GM19463 (cell line): ENCODE data around the gene NEK6.

Experiments used
- ATAC-seq: cut with Tn5 transposase; IDR thresholded peaks from one replicate; pipeline ENCODE4 v1.9.1; 2021; ENCODE audit warnings: mild to moderate bottlenecking, moderate library complexity; ENCODE audit not compliant: unreplicated experiment

Gene NEK6

DNA sequence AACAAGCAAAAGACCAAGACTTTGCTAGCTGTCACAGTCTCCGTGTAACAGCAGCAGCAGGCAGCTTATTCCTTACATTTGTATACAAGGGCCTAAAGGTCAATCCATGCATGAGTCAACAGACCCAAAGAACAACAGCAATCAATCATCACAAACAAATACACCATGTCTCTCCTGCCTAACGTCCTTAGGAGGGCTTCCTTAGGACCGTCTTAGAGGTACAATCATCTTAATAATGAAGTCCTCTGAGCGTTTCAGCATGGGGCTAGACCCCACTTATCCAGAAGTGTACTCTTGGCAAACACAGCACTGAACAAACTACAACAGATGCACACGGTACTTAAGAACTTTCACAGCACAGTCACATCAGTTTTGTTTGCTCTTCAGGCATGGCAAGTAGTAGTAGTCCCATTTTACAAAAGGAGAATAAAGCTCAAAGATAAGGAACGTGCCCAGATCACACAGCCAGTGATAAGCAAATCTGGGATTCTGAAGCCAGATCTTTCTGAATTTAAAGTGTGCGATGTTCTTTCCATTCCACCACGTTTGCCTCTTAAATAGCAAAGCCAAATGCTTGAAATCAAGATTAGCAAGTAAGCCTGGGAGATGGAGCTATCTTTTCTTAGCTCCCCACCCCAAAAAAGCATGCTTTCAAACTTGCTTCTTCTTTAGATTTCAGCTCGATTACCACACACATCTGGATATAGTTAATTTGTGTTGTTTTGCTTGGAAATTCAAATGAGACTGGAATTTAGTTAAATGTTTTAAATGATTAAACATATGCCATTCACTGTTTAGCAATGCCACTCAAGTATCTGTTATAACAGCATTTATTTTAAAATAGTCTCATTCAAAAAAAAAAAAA, 133.3 kb downstream of the NEK6 start:
- ATAC-seq: no peak

DNA sequence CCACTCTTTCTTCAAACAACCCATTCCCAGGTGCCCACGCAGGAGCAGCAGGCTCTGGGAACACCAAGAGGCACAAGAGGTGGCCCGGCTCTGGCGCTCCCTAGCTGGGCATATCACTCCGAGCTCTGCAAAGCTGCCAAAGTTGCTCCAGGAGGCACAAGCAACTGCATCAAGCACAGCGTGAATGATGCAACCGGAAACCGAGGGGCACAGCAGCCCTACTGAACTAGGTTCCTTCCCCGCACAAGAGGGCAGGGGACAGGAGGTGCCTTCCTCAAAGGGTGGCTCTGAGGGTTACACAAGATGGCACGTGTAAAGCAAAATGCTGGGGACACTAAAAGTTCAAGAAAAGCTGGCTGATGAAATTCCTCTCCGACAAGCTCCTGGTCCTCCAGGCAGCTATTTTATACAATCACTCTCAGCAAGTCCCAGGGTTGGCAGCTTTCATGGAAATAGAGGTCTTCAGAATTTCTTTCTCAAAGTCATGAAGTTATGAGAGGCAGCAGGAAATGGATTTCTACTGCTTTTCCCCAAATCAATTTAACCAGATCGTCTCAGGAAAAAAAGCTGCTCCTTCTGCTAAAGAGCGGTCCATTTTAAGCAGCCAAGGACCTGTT, 134.6 kb downstream of the NEK6 start:
- ATAC-seq: no peak

DNA sequence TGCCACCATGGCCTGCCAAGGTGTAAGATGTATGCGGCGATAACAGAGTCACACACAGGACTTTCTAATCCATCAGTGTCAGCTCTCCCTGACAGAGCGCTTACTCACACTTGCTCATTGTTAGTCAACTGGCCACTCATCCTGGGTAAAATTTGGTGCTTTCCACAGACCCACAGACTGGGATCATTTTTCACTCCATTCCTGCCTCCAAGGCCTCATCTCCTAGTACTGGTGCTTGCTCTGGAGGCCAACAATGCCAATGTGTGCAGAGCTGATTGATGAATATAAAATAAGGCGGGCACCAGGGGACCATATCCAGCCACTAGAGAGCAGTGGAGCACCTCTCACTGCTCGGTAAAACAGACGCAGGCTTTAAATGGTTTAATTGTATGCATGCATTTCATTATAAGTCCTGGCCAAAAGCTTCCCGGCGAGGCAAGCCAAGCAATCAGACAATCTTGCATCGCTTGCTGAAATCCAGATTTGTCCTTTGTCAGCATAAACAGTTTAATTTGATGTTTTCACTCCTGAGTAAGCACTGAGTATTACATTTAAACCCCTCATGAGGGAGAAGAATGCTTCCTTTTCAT, 135.2 kb downstream of the NEK6 start:
- no peak for ATAC-seq

DNA sequence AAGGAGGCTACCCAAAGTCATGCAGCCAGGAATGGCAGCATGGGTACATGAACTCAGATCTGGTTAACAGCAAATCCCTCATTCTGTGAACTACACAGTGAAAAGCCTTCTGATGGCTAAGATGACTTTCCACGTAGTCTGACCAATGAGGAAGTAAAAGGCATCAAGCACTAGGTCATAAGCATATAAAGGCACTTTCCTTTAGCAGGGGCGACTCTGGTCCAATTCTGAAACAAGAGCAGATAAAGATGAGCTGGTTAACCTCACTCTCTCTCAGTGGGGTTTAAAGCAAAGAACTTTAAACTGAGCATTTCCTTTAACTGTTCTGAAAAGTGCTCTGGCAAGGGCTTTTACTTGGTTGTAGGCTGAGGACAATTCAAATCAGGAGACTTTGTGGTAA, 136.4 kb downstream of the NEK6 start:
- ATAC-seq: no peak

DNA sequence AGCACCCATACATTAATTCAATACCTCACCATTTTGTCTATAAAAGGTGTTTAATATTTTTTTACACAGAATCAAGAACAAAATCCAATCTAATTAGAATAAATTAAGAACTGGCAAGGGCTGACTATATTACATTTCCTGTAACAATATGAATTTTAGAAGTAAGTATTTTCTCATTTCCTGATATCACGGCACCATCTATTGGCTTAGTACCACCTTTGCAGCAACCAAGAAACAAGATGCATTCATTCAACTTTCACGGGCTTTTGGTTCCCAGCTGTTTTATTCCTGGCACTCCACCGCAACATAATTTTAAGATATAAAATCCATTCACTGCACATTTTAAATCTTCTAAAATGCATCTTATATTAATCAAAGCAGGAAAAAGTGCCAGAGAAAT, 136.8 kb downstream of the NEK6 start:
- no peak for ATAC-seq

DNA sequence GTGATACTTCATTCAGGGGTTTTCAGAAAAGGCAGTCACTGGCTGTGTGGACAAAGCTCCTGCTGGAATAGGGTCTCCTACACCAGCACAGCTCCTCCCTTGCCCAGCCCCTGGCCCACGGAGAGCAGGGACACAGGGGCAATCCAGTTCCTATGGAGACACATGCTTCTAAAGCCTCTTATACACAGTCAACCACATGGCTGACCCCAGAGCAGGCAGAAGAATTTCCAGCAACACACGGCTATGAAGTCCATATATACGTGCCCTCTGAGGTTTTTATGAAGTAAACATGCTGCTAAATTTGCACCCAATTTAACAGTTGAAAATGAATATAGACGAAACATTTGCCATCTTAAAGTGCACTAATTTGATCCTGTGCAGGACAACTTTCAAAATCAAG, 138.1 kb downstream of the NEK6 start:
- no peak for ATAC-seq

DNA sequence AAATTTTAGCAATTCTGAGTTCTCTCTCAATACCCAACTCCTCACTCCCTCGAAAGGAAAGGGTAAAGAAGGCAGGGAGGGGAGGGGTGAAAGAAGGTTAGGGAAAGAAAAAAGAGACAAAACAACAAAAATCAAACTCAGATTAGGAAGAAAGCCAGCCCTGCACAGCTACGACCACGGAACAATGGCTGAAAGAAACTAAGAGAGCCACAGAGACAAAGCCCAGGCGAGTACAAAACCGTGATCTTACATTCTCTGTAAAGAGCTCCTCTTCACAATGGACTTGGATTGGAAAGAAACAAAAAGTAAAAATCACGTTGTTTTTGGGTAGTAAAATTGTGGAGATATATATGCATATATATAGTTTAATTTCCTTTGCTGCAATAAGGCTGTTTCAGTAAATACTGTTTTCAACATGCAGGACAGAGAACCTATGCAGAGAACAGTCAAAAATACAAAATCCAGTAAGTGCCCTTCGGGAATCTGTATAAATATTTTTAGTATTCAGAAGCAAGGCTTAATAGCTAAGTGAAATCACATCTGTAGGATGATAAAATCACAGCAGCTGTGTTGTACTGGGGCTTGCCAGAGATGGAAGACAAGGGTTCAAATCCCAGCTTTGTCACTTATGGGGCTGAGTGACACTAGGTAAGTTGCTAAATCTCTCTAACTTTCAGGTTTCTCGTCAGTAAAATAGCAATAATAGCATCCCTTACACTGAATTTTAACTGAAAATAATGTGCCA, 140.6 kb downstream of the NEK6 start:
- no peak for ATAC-seq

DNA sequence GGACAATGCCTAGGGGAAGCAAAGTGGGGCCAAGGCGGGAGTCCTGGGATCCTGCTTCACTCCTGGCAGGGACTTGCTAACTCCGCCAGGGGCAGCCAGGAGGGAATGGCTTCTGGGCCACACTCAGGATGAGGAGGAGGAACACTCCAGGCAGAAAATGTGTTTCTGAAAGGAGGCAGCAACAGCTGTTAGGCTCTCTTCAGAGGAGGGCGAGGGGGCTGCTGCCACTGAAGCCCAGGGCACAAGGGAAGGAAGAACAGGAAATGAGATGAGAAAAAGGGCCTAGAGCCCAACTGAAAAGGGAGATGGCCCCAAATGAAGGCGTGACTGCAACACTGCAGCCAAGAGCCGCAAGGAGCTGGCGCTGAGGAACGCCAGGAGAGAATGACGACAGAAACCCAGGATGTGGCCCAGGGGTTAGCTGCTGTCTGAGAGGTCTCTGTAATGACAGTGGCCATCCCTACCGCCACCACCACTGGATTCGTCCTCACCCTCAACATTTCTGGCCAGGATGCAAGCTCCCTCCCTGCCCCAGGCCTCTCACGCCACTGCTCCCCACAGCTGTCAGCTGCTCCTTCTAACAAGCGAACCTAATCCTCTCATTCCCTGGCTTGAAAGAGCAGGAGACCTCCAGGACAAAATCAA, 141.7 kb downstream of the NEK6 start:
- no peak for ATAC-seq

DNA sequence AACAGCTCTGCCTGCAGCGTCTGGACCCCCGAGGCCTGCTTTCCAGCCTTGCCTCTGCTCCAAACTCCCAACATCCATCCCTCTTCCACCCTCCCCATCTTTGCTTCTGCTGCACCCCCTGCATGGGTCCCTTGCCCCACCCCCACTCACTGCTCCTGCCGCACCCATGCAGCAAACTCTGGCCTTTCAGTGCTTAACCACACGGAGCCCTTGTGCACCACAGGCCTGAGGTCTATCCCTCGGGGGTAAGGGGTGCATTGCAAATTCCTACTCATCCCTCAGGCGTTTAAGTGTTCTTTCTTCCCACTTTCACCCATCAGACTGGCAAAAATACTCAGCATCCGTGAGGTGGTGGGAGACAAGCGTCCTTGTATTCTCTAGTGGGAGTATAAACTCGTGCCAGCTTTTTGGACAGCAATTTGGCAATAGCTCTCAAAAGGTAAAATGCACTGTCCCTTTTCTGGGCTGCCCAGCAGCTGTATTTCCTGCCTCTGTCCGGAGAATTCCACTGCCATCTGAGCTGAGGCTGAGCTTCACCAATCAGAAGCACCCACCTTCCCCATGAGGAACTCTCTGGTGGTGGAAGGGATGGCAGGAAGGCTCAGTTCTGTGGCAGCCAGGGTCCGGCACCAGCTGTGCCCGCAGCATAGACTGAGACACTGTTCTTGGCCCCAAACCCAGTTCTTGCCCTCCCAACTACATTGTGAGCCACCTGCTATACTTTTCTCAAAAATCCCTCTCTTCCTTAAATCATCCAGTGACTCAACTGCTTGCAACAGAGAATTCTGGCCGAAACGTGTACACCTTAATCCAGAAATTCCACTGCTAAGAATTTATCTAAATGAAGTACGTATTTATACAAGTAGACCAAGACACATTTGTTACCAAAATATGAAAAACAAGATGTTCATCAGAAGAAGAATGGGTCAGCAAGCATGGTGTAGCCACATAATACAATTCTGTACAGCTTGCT, 142.5 kb downstream of the NEK6 start:
- ATAC-seq: no peak
